RWPE2 (cell line): Measurements from ENCODE around the gene PAF1.

ENCODE experiments used
- ATAC-seq: fragments of 200-7000 bp; cut with Tn5 transposase; 3 replicates; pipeline ENCODE4 v1.9.1; 2021; ENCODE audit warnings: low read depth
- DNase-seq: peaks from one replicate; pipeline ENCODE4 v3.0.0-alpha.2; 2020; ENCODE audit warnings: low spot score
- H3K27ac ChIP-seq: fragments of 450-650 bp; 2 replicates; pipeline ENCODE4 v1.5.1; 2017; ENCODE audit warnings: mild to moderate bottlenecking; ENCODE audit not compliant: poor library complexity, severe bottlenecking
- H3K27me3 ChIP-seq: fragments of 250-450 bp; sonication (Bioruptor Pico); 2 replicates; pipeline ENCODE4 v1.5.1; 2021; ENCODE audit warnings: mild to moderate bottlenecking, moderate library complexity; ENCODE audit not compliant: insufficient read depth, poor library complexity, severe bottlenecking
- H3K36me3 ChIP-seq: fragments of 250-450 bp; sonication (Bioruptor Pico); 2 replicates; pipeline ENCODE4 v1.5.1; 2020; ENCODE audit warnings: low read depth, mild to moderate bottlenecking, moderate library complexity
- H3K4me1 ChIP-seq: fragments of 250-450 bp; sonication (Bioruptor Pico); 2 replicates; pipeline ENCODE4 v1.5.1; 2021; ENCODE audit warnings: mild to moderate bottlenecking, moderate library complexity; ENCODE audit not compliant: insufficient read depth, poor library complexity, severe bottlenecking
- H3K4me3 ChIP-seq: fragments of 250-450 bp; sonication (Bioruptor Pico); 2 replicates; pipeline ENCODE4 v1.5.1; 2021; ENCODE audit warnings: mild to moderate bottlenecking, moderate library complexity; ENCODE audit not compliant: severe bottlenecking
- H3K9me3 ChIP-seq: fragments of 250-450 bp; sonication (Bioruptor Pico); 2 replicates; pipeline ENCODE4 v1.5.1; 2021; ENCODE audit warnings: mild to moderate bottlenecking, moderate library complexity; ENCODE audit not compliant: severe bottlenecking
- TF ChIP-seq, protein P1 (sequence below): fragments of 450-650 bp; IDR thresholded peaks from one replicate; pipeline ENCODE4 v1.5.1; 2017; ENCODE audit warnings: mild to moderate bottlenecking, moderate library complexity; ENCODE audit not compliant: poor library complexity, severe bottlenecking

The PAF1 gene

DNA sequence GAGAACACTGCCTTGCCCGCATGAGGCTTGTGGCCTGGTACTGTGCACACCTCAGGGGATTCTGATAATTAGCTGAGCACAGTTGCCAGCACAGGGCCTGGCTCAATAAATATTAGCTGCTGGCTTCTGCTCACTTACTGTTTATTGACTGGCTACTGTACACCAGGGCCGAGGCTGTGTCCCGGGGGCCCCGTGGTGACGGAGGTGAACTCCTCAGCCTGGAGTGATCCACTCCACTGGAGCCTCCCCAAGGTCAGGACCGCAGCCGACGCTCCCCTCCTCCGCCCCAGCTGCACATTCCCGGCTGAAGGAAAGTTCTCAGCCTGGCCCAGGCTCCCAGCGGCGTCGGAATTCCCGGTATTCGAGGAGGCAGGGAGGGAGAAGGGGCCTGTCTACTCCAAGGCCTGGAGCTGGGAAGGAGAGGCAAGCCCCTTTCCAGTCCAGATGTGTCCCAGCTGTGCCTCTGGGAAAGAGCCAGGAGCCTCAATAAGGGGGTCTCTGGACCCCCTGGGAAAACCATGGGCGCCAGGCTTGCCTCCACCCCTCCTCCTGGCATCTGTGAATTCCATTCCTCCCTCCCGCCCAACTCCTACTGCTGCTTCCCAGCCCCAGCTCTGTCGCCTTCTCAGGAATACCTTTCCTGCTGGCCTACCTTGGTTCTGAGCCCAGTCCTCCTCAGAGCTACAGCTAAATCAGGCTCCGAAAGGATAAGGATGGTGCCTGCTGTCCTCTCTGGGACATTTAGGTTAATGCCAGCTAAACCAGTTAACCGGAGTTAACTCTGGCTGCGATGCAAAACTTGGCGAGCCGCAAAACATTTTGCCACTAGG lies 37.6 kb upstream of the PAF1 start:
- TF ChIP-seq, protein P1, sequence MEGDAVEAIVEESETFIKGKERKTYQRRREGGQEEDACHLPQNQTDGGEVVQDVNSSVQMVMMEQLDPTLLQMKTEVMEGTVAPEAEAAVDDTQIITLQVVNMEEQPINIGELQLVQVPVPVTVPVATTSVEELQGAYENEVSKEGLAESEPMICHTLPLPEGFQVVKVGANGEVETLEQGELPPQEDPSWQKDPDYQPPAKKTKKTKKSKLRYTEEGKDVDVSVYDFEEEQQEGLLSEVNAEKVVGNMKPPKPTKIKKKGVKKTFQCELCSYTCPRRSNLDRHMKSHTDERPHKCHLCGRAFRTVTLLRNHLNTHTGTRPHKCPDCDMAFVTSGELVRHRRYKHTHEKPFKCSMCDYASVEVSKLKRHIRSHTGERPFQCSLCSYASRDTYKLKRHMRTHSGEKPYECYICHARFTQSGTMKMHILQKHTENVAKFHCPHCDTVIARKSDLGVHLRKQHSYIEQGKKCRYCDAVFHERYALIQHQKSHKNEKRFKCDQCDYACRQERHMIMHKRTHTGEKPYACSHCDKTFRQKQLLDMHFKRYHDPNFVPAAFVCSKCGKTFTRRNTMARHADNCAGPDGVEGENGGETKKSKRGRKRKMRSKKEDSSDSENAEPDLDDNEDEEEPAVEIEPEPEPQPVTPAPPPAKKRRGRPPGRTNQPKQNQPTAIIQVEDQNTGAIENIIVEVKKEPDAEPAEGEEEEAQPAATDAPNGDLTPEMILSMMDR: no peak
- Histone ChIP-seq H3K4me1 (peaks cover 9% of the 10 kb centered on the region), H3K27ac (peak overlapping the region; percentile 19), H3K36me3 (peaks cover 22% of the 10 kb centered on the region), H3K9me3 (no peaks in the 10 kb centered on the region), H3K27me3 (no peaks in the 10 kb centered on the region), H3K4me3 (no peak overlapping the region)
- no peak for DNase-seq
- peak; percentile 7; the same call in 2 of the 3 replicates for ATAC-seq

- Histone ChIP-seq H3K27ac (no peak overlapping the region), H3K4me3 (no peak overlapping the region)
These were observed 36.8 kb upstream of the PAF1 start for GRCh38 chr19:39427707-39428106.

GRCh38 chr19:39426170-39426569 lies 35.3 kb upstream of the PAF1 start:
- Histone ChIP-seq H3K4me3 (no peak overlapping the region), H3K27me3 (no peaks in the 10 kb centered on the region), H3K9me3 (no peaks in the 10 kb centered on the region), H3K4me1 (peaks cover 6% of the 10 kb centered on the region), H3K27ac (no peak overlapping the region), H3K36me3 (peaks cover 22% of the 10 kb centered on the region)
- no peak for ATAC-seq
- DNase-seq: no peak
- TF ChIP-seq, protein P1: no peak

More at GRCh38 chr19:39427707-39428106, 36.8 kb upstream of the PAF1 start:
- TF ChIP-seq, protein P1: no peak
- no peaks in the 10 kb centered on the region for H3K9me3 ChIP-seq
- H3K36me3 ChIP-seq: peaks cover 17% of the 10 kb centered on the region
- peaks cover 9% of the 10 kb centered on the region for H3K4me1 ChIP-seq
- H3K27me3 ChIP-seq: no peaks in the 10 kb centered on the region
- DNase-seq: no peak
- ATAC-seq: no peak

GRCh38 chr19:39425744-39426143 lies 34.8 kb upstream of the PAF1 start:
- Histone ChIP-seq H3K27me3 (no peaks in the 10 kb centered on the region), H3K27ac (no peak overlapping the region), H3K36me3 (peaks cover 22% of the 10 kb centered on the region), H3K4me3 (no peak overlapping the region), H3K9me3 (no peaks in the 10 kb centered on the region), H3K4me1 (peaks cover 3% of the 10 kb centered on the region)
- ATAC-seq (no peak), DNase-seq (no peak)
- TF ChIP-seq, protein P1: no peak

- Histone ChIP-seq H3K4me1 (no peaks in the 10 kb centered on the region), H3K9me3 (no peaks in the 10 kb centered on the region), H3K27me3 (no peaks in the 10 kb centered on the region), H3K27ac (no peak overlapping the region), H3K36me3 (peaks cover 30% of the 10 kb centered on the region), H3K4me3 (no peak overlapping the region)
- TF ChIP-seq, protein P1: no peak
- no peak for DNase-seq
- no peak for ATAC-seq
These were observed 34.0 kb upstream of the PAF1 start for GRCh38 chr19:39424934-39425333.
